ENCODE results near the gene TMEM61. TPM values are rescaled to one million over a fixed set of nuclear protein-coding genes. Genes with fewer than 3 reads are reported as not detected.

TMEM61 gene
- total RNA-seq, 1 donor from 2014 or later, result not detected

- no peaks in the 10 kb centered on the region for H3K9me3 Mint-ChIP-seq (ENCODE audit: low read depth)
- no peak overlapping the region for H3K27ac Mint-ChIP-seq (ENCODE audit: unreplicated experiment)
- no peaks in the 10 kb centered on the region for H3K36me3 Mint-ChIP-seq (ENCODE audit: low read depth)
- DNase-seq (ENCODE audit: low spot score), result no peak
- H3K4me1 Mint-ChIP-seq (ENCODE audit: low read depth), result peaks cover 20% of the 10 kb centered on the region
- no peak overlapping the region for H3K4me3 Mint-ChIP-seq (ENCODE audit: unreplicated experiment)
- TF ChIP-seq CTCF (IDR thresholded peaks at IDR 0.05), result no peak
- H3K27me3 Mint-ChIP-seq (ENCODE audit: low read depth), result peaks cover 52% of the 10 kb centered on the region
These were observed 55.5 kb downstream of the TMEM61 start for GRCh38 chr1:55035904-55036303.

GRCh38 chr1:55037733-55038551 lies 57.5 kb downstream of the TMEM61 start:
- no peak overlapping the region for H3K4me3 Mint-ChIP-seq (ENCODE audit: unreplicated experiment)
- DNase-seq (ENCODE audit: low spot score), result peak; percentile 46
- H3K9me3 Mint-ChIP-seq (ENCODE audit: low read depth), result no peaks in the 10 kb centered on the region
- no peaks in the 10 kb centered on the region for H3K36me3 Mint-ChIP-seq (ENCODE audit: low read depth)
- peaks cover 22% of the 10 kb centered on the region for H3K4me1 Mint-ChIP-seq (ENCODE audit: low read depth)
- H3K27ac Mint-ChIP-seq (ENCODE audit: unreplicated experiment), result no peak overlapping the region
- no peak for TF ChIP-seq CTCF (IDR thresholded peaks at IDR 0.05)
- H3K27me3 Mint-ChIP-seq (ENCODE audit: low read depth), result peaks cover 57% of the 10 kb centered on the region

GRCh38 chr1:55038552-55038838 lies 58.1 kb downstream of the TMEM61 start:
- DNase-seq (ENCODE audit: low spot score), result no peak
- Mint-ChIP-seq H3K27me3 (ENCODE audit: low read depth) (peaks cover 51% of the 10 kb centered on the region), H3K27ac (ENCODE audit: unreplicated experiment) (no peak overlapping the region), H3K9me3 (ENCODE audit: low read depth) (no peaks in the 10 kb centered on the region), H3K4me1 (ENCODE audit: low read depth) (peaks cover 22% of the 10 kb centered on the region), H3K4me3 (ENCODE audit: unreplicated experiment) (no peak overlapping the region), H3K36me3 (ENCODE audit: low read depth) (no peaks in the 10 kb centered on the region)
- no peak for TF ChIP-seq CTCF (IDR thresholded peaks at IDR 0.05)

GRCh38 chr1:55038974-55039341 lies 58.5 kb downstream of the TMEM61 start:
- peaks cover 50% of the 10 kb centered on the region for H3K27me3 Mint-ChIP-seq (ENCODE audit: low read depth)
- peak overlapping the region; percentile 69 for H3K4me3 Mint-ChIP-seq (ENCODE audit: unreplicated experiment)
- no peak overlapping the region for H3K27ac Mint-ChIP-seq (ENCODE audit: unreplicated experiment)
- H3K4me1 Mint-ChIP-seq (ENCODE audit: low read depth), result peaks cover 22% of the 10 kb centered on the region
- DNase-seq (ENCODE audit: low spot score), result no peak
- TF ChIP-seq CTCF (IDR thresholded peaks at IDR 0.05), result no peak
- H3K9me3 Mint-ChIP-seq (ENCODE audit: low read depth), result no peaks in the 10 kb centered on the region
- H3K36me3 Mint-ChIP-seq (ENCODE audit: low read depth), result no peaks in the 10 kb centered on the region

GRCh38 chr1:55039342-55040082 lies 59.1 kb downstream of the TMEM61 start, which contains the start of gene PCSK9:
PCSK9 (plus strand) TSS chr1:55039548; CDS start chr1:55039838, 290 bp downstream.
- Mint-ChIP-seq H3K4me3 (ENCODE audit: unreplicated experiment) (peak within 1 kb of the TSS; percentile 69), H3K4me1 (ENCODE audit: low read depth) (peaks cover 22% of the 10 kb centered on the region), H3K27ac (ENCODE audit: unreplicated experiment) (no peak within 1 kb of the TSS), H3K9me3 (ENCODE audit: low read depth) (no peaks in the 10 kb centered on the region), H3K27me3 (ENCODE audit: low read depth) (peaks cover 50% of the 10 kb centered on the region), H3K36me3 (ENCODE audit: low read depth) (no peaks in the 10 kb centered on the region)
- DNase-seq (ENCODE audit: low spot score), result peak; percentile 91
- TF ChIP-seq CTCF (IDR thresholded peaks at IDR 0.05), result peak; percentile 12
